Adrenal gland (tissue), 5 donors: Measurements from ENCODE around the gene GEMIN2.

Source experiments
- CTCF ChIP-seq, 6 experiments: fragments of 450-650 bp in 4 of 6; fragments of 200-600 bp in 2 of 6; sonication (generic) in 1 of 6; IDR thresholded peaks; 1 replicate in 5 of 6; 2 replicates in 1 of 6; pipeline versions ENCODE4 v1.5.1 to v1.8.0; 2016 to 2021; ENCODE audit warnings: antibody characterized with exemption in 6 of 6, mild to moderate bottlenecking in 2 of 6, moderate library complexity in 1 of 6
- POLR2A ChIP-seq, 2 donors: fragments of 450-650 bp; IDR thresholded peaks; one replicate each; pipeline ENCODE4 v1.6.1; 2017; ENCODE audit warnings: antibody characterized with exemption in 2 of 2, mild to moderate bottlenecking in 2 of 2, moderate library complexity in 1 of 2
- donor health status: DM: no; HTN: no; CAD: no.

GRCh38 chr14:39090548-39091111, 23.5 kb upstream of the GEMIN2 start:
- TF ChIP-seq CTCF (IDR thresholded peaks at IDR 0.05) (no peak), POLR2A (IDR thresholded peaks at IDR 0.05) (no peak)
